ENCODE results near the gene NTRK2. TPM values are rescaled to one million over a fixed set of nuclear protein-coding genes. Genes with fewer than 3 reads are reported as not detected.

NTRK2 gene
- polyA plus RNA-seq, 6 donors from 2014 or later = not detected

- Mint-ChIP-seq H3K27ac (no peak overlapping the region), H3K4me3 (no peak overlapping the region), H3K4me1 (no peaks in the 10 kb centered on the region), H3K9me3 (peaks cover 0 to 5% (median 2%) of the 10 kb centered on the region in 7 donors), H3K36me3 (no peaks in the 10 kb centered on the region), H3K27me3 (no peaks in the 10 kb centered on the region)
- ATAC-seq (ENCODE audit: low read depth in 2 of 2) = no peak
- no peak for DNase-seq
Measured at GRCh38 chr9:85025638-85026037, 356.1 kb downstream of the NTRK2 start.

- H3K9me3 Mint-ChIP-seq = peaks cover 0 to 5% (median 2%) of the 10 kb centered on the region in 7 donors
- H3K4me1 Mint-ChIP-seq = no peaks in the 10 kb centered on the region
- no peaks in the 10 kb centered on the region for H3K36me3 Mint-ChIP-seq
- no peak overlapping the region for H3K27ac Mint-ChIP-seq
- no peaks in the 10 kb centered on the region for H3K27me3 Mint-ChIP-seq
- H3K4me3 Mint-ChIP-seq = no peak overlapping the region
- ATAC-seq (ENCODE audit: low read depth in 2 of 2) (no peak), DNase-seq (no peak)
Measured at GRCh38 chr9:85027870-85028269, 358.3 kb downstream of the NTRK2 start.

- ATAC-seq (ENCODE audit: low read depth in 2 of 2) (no peak), DNase-seq (no peak)
- Mint-ChIP-seq H3K9me3 (peaks cover 0 to 14% (median 3%) of the 10 kb centered on the region in 7 donors), H3K4me3 (no peak overlapping the region), H3K27me3 (peaks cover 0 to 5% (median 0%) of the 10 kb centered on the region in 3 donors), H3K36me3 (no peaks in the 10 kb centered on the region), H3K27ac (no peak overlapping the region), H3K4me1 (no peaks in the 10 kb centered on the region)
Measured at GRCh38 chr9:85030316-85030715, 360.8 kb downstream of the NTRK2 start.

GRCh38 chr9:85036496-85036895 lies 367.0 kb downstream of the NTRK2 start:
- Mint-ChIP-seq H3K36me3 (no peaks in the 10 kb centered on the region), H3K27ac (no peak overlapping the region)

GRCh38 chr9:85038061-85038460 lies 368.5 kb downstream of the NTRK2 start:
- Mint-ChIP-seq H3K9me3 (peaks cover 0 to 9% (median 0%) of the 10 kb centered on the region in 7 donors), H3K4me3 (no peak overlapping the region), H3K36me3 (no peaks in the 10 kb centered on the region), H3K27ac (no peak overlapping the region), H3K4me1 (no peaks in the 10 kb centered on the region), H3K27me3 (peaks cover 0 to 15% (median 5%) of the 10 kb centered on the region in 3 donors)
- no peak for DNase-seq
- ATAC-seq (ENCODE audit: low read depth in 2 of 2) = no peak

More at GRCh38 chr9:85036496-85036895, 367.0 kb downstream of the NTRK2 start:
- ATAC-seq (ENCODE audit: low read depth in 2 of 2) = no peak
- DNase-seq = no peak
- Mint-ChIP-seq H3K9me3 (peaks cover 0 to 14% (median 0%) of the 10 kb centered on the region in 7 donors), H3K4me1 (no peaks in the 10 kb centered on the region), H3K4me3 (no peak overlapping the region), H3K27me3 (peaks cover 0 to 15% (median 5%) of the 10 kb centered on the region in 3 donors)

- H3K27ac Mint-ChIP-seq = no peak overlapping the region
- no peaks in the 10 kb centered on the region for H3K9me3 Mint-ChIP-seq
- DNase-seq (no peak), ATAC-seq (ENCODE audit: low read depth in 2 of 2) (no peak)
- H3K27me3 Mint-ChIP-seq = peaks cover 0 to 16% (median 5%) of the 10 kb centered on the region in 3 donors
- no peak overlapping the region for H3K4me3 Mint-ChIP-seq
- H3K4me1 Mint-ChIP-seq = no peaks in the 10 kb centered on the region
- H3K36me3 Mint-ChIP-seq = no peaks in the 10 kb centered on the region
Measured at GRCh38 chr9:85038824-85039608, 369.5 kb downstream of the NTRK2 start.

GRCh38 chr9:85040146-85040545 lies 370.6 kb downstream of the NTRK2 start:
- no peak for DNase-seq
- no peak overlapping the region for H3K4me3 Mint-ChIP-seq
- H3K27ac Mint-ChIP-seq = no peak overlapping the region
- no peaks in the 10 kb centered on the region for H3K36me3 Mint-ChIP-seq
- no peaks in the 10 kb centered on the region for H3K4me1 Mint-ChIP-seq
- H3K9me3 Mint-ChIP-seq = no peaks in the 10 kb centered on the region
- no peak for ATAC-seq (ENCODE audit: low read depth in 2 of 2)
- H3K27me3 Mint-ChIP-seq = peaks cover 0 to 20% (median under 1%) of the 10 kb centered on the region in 3 donors

GRCh38 chr9:85040821-85041465 lies 371.4 kb downstream of the NTRK2 start:
- ATAC-seq (ENCODE audit: low read depth in 2 of 2) (no peak), DNase-seq (no peak)
- Mint-ChIP-seq H3K27me3 (peaks cover 0 to 20% (median 0%) of the 10 kb centered on the region in 3 donors), H3K36me3 (no peaks in the 10 kb centered on the region), H3K4me1 (no peaks in the 10 kb centered on the region), H3K4me3 (no peak overlapping the region), H3K9me3 (no peaks in the 10 kb centered on the region), H3K27ac (no peak overlapping the region)

- H3K9me3 Mint-ChIP-seq = no peaks in the 10 kb centered on the region
- no peak overlapping the region for H3K27ac Mint-ChIP-seq
- no peak for DNase-seq
- no peaks in the 10 kb centered on the region for H3K36me3 Mint-ChIP-seq
- peaks cover 0 to 19% (median 0%) of the 10 kb centered on the region in 3 donors for H3K27me3 Mint-ChIP-seq
- no peak overlapping the region for H3K4me3 Mint-ChIP-seq
- no peak for ATAC-seq (ENCODE audit: low read depth in 2 of 2)
- no peaks in the 10 kb centered on the region for H3K4me1 Mint-ChIP-seq
Measured at GRCh38 chr9:85041466-85042137, 372.1 kb downstream of the NTRK2 start.

GRCh38 chr9:85042981-85043647 lies 373.6 kb downstream of the NTRK2 start:
- Mint-ChIP-seq H3K27me3 (peaks cover 0 to 13% (median 0%) of the 10 kb centered on the region in 3 donors), H3K27ac (no peak overlapping the region), H3K4me3 (no peak overlapping the region), H3K36me3 (no peaks in the 10 kb centered on the region), H3K4me1 (no peaks in the 10 kb centered on the region), H3K9me3 (no peaks in the 10 kb centered on the region)
- DNase-seq (no peak), ATAC-seq (ENCODE audit: low read depth in 2 of 2) (no peak)

- H3K9me3 Mint-ChIP-seq = no peaks in the 10 kb centered on the region
- no peak overlapping the region for H3K4me3 Mint-ChIP-seq
- peaks cover 0 to 6% (median 0%) of the 10 kb centered on the region in 3 donors for H3K27me3 Mint-ChIP-seq
- ATAC-seq (ENCODE audit: low read depth in 2 of 2) (no peak), DNase-seq (no peak)
- H3K27ac Mint-ChIP-seq = no peak overlapping the region
- no peaks in the 10 kb centered on the region for H3K36me3 Mint-ChIP-seq
- H3K4me1 Mint-ChIP-seq = no peaks in the 10 kb centered on the region
Measured at GRCh38 chr9:85045271-85045670, 375.7 kb downstream of the NTRK2 start.

- peaks cover 0 to 8% (median 0%) of the 10 kb centered on the region in 3 donors for H3K27me3 Mint-ChIP-seq
- H3K4me3 Mint-ChIP-seq = no peak overlapping the region
- no peaks in the 10 kb centered on the region for H3K36me3 Mint-ChIP-seq
- H3K4me1 Mint-ChIP-seq = no peaks in the 10 kb centered on the region
- no peak for DNase-seq
- H3K9me3 Mint-ChIP-seq = peaks cover 0 to 4% (median 0%) of the 10 kb centered on the region in 7 donors
- no peak for ATAC-seq (ENCODE audit: low read depth in 2 of 2)
- H3K27ac Mint-ChIP-seq = no peak overlapping the region
Measured at GRCh38 chr9:85046475-85046874, 376.9 kb downstream of the NTRK2 start.

GRCh38 chr9:85053206-85053786 lies 383.8 kb downstream of the NTRK2 start:
- peaks cover 0 to 4% (median 1%) of the 10 kb centered on the region in 7 donors for H3K9me3 Mint-ChIP-seq
- no peaks in the 10 kb centered on the region for H3K4me1 Mint-ChIP-seq
- H3K4me3 Mint-ChIP-seq = no peak overlapping the region
- H3K27ac Mint-ChIP-seq = no peak overlapping the region
- no peaks in the 10 kb centered on the region for H3K36me3 Mint-ChIP-seq
- ATAC-seq (ENCODE audit: low read depth in 2 of 2) (no peak), DNase-seq (no peak)
- peaks cover 0 to 22% (median 5%) of the 10 kb centered on the region in 3 donors for H3K27me3 Mint-ChIP-seq
